WERI-Rb-1 (cell line): Measurements from ENCODE around the gene SMYD3.

Experiments
- DNase-seq: peaks from one replicate; pipeline ENCODE4 v3.0.0-alpha.2; 2020
- H3K27ac ChIP-seq: fragments of 250-450 bp; sonication (Bioruptor Pico); 2 replicates; pipeline ENCODE4 v1.5.1; 2020; ENCODE audit warnings: mild to moderate bottlenecking, moderate library complexity
- H3K27me3 ChIP-seq: fragments of 250-450 bp; sonication (Bioruptor Pico); 2 replicates; pipeline ENCODE4 v1.5.1; 2021; ENCODE audit warnings: mild to moderate bottlenecking, low read depth, moderate library complexity; ENCODE audit not compliant: insufficient read depth, severe bottlenecking
- H3K36me3 ChIP-seq: fragments of 250-450 bp; sonication (Bioruptor Pico); 2 replicates; pipeline ENCODE4 v1.5.1; 2020; ENCODE audit warnings: mild to moderate bottlenecking, moderate library complexity
- H3K4me3 ChIP-seq: 2 replicates; pipeline ENCODE4 v1.5.1; 2011; ENCODE audit warnings: low read depth, mild to moderate bottlenecking, control low read depth, low read length
- H3K9me3 ChIP-seq: fragments of 250-450 bp; sonication (Bioruptor Pico); 2 replicates; pipeline ENCODE4 v1.5.1; 2021; ENCODE audit warnings: mild to moderate bottlenecking, moderate library complexity; ENCODE audit not compliant: severe bottlenecking
- CTCF ChIP-seq: IDR thresholded peaks from 2 replicates; pipeline ENCODE4 v1.5.1; 2011; ENCODE audit warnings: low read depth, mild to moderate bottlenecking, control low read depth, inconsistent platforms, low read length

Gene SMYD3

GRCh38 chr1:246544001-246544400, 36.9 kb upstream of the SMYD3 start:
- no peak for TF ChIP-seq CTCF
- Histone ChIP-seq H3K9me3 (no peaks in the 10 kb centered on the region), H3K4me3 (no peak overlapping the region), H3K36me3 (peaks cover 55% of the 10 kb centered on the region), H3K27me3 (no peaks in the 10 kb centered on the region), H3K27ac (no peak overlapping the region)
- DNase-seq: no peak

- no peak for DNase-seq
- H3K27me3 ChIP-seq: no peaks in the 10 kb centered on the region
- no peak for TF ChIP-seq CTCF
- H3K9me3 ChIP-seq: no peaks in the 10 kb centered on the region
- no peak overlapping the region for H3K4me3 ChIP-seq
- H3K36me3 ChIP-seq: peaks cover 43% of the 10 kb centered on the region
- no peak overlapping the region for H3K27ac ChIP-seq
These were observed 33.8 kb upstream of the SMYD3 start for GRCh38 chr1:246540738-246541491.

- peaks cover 20% of the 10 kb centered on the region for H3K36me3 ChIP-seq
- TF ChIP-seq CTCF: no peak
- no peaks in the 10 kb centered on the region for H3K9me3 ChIP-seq
- H3K27ac ChIP-seq: no peak overlapping the region
- H3K4me3 ChIP-seq: no peak overlapping the region
- no peaks in the 10 kb centered on the region for H3K27me3 ChIP-seq
- no peak for DNase-seq
These were observed 30.8 kb upstream of the SMYD3 start for GRCh38 chr1:246537887-246538286.

GRCh38 chr1:246537441-246537840, 30.4 kb upstream of the SMYD3 start:
- Histone ChIP-seq H3K9me3 (no peaks in the 10 kb centered on the region), H3K27me3 (no peaks in the 10 kb centered on the region), H3K36me3 (peaks cover 18% of the 10 kb centered on the region), H3K4me3 (no peak overlapping the region), H3K27ac (no peak overlapping the region)
- DNase-seq: no peak
- no peak for TF ChIP-seq CTCF

- H3K27ac ChIP-seq: no peak overlapping the region
- no peak for DNase-seq
- no peak for TF ChIP-seq CTCF
These were observed 27.0 kb upstream of the SMYD3 start for GRCh38 chr1:246534114-246534513.

More at GRCh38 chr1:246534114-246534513, 27.0 kb upstream of the SMYD3 start:
- H3K27me3 ChIP-seq: no peaks in the 10 kb centered on the region
- H3K9me3 ChIP-seq: peaks cover 25% of the 10 kb centered on the region
- no peaks in the 10 kb centered on the region for H3K36me3 ChIP-seq
- no peak overlapping the region for H3K4me3 ChIP-seq
